Neuron (in vitro differentiated cells): ENCODE measurements around the gene DOCK2.

Experiments used
- H2AFZ ChIP-seq: one replicate; pipeline ENCODE4 v1.6.1; 2013; ENCODE audit warnings: low read depth, mild to moderate bottlenecking, inconsistent platforms, low read length, moderate library complexity
- H3K27me3 ChIP-seq: one replicate; pipeline ENCODE4 v1.6.1; 2013; ENCODE audit warnings: low read length; ENCODE audit not compliant: insufficient read depth
- H3K36me3 ChIP-seq: one replicate; pipeline ENCODE4 v1.6.1; 2013; ENCODE audit warnings: low read length; ENCODE audit not compliant: insufficient read depth
- H3K4me1 ChIP-seq: one replicate; pipeline ENCODE4 v1.6.1; 2013; ENCODE audit warnings: low read length; ENCODE audit not compliant: insufficient read depth
- H3K4me3 ChIP-seq: 2 replicates; pipeline ENCODE4 v1.5.1; 2013; ENCODE audit warnings: mild to moderate bottlenecking, low read length, moderate library complexity
- H3K9me3 ChIP-seq: one replicate; pipeline ENCODE4 v1.6.1; 2013; ENCODE audit warnings: low read length

Gene DOCK2

GRCh38 chr5:169848792-169849191, 211.7 kb downstream of the DOCK2 start:
- H3K4me1 ChIP-seq = no peaks in the 10 kb centered on the region
- no peaks in the 10 kb centered on the region for H3K36me3 ChIP-seq
- H3K4me3 ChIP-seq = no peak overlapping the region
- H3K27me3 ChIP-seq = no peaks in the 10 kb centered on the region
- peaks cover 3% of the 10 kb centered on the region for H3K9me3 ChIP-seq
- no peak overlapping the region for H2AFZ ChIP-seq

- Histone ChIP-seq H3K4me1 (no peaks in the 10 kb centered on the region), H3K9me3 (peaks cover 3% of the 10 kb centered on the region), H3K4me3 (no peak overlapping the region), H3K36me3 (no peaks in the 10 kb centered on the region), H3K27me3 (no peaks in the 10 kb centered on the region), H2AFZ (no peak overlapping the region)
These were observed 213.3 kb downstream of the DOCK2 start for GRCh38 chr5:169850409-169850808.

- peaks cover 3% of the 10 kb centered on the region for H3K9me3 ChIP-seq
- no peaks in the 10 kb centered on the region for H3K36me3 ChIP-seq
- no peak overlapping the region for H3K4me3 ChIP-seq
- H3K27me3 ChIP-seq = no peaks in the 10 kb centered on the region
- no peaks in the 10 kb centered on the region for H3K4me1 ChIP-seq
- H2AFZ ChIP-seq = no peak overlapping the region
These were observed 214.3 kb downstream of the DOCK2 start for GRCh38 chr5:169851321-169851850.

GRCh38 chr5:169856571-169856970, 219.5 kb downstream of the DOCK2 start:
- Histone ChIP-seq H3K36me3 (no peaks in the 10 kb centered on the region), H3K4me1 (no peaks in the 10 kb centered on the region), H3K9me3 (no peaks in the 10 kb centered on the region)

GRCh38 chr5:169860585-169860984, 223.5 kb downstream of the DOCK2 start:
- Histone ChIP-seq H2AFZ (no peak overlapping the region), H3K36me3 (no peaks in the 10 kb centered on the region), H3K27me3 (no peaks in the 10 kb centered on the region), H3K9me3 (no peaks in the 10 kb centered on the region), H3K4me1 (no peaks in the 10 kb centered on the region), H3K4me3 (no peak overlapping the region)

More at GRCh38 chr5:169856571-169856970, 219.5 kb downstream of the DOCK2 start:
- H3K27me3 ChIP-seq = no peaks in the 10 kb centered on the region
- H3K4me3 ChIP-seq = no peak overlapping the region
- H2AFZ ChIP-seq = no peak overlapping the region

- Histone ChIP-seq H2AFZ (no peak overlapping the region), H3K4me3 (no peak overlapping the region), H3K9me3 (no peaks in the 10 kb centered on the region), H3K36me3 (no peaks in the 10 kb centered on the region), H3K4me1 (no peaks in the 10 kb centered on the region), H3K27me3 (no peaks in the 10 kb centered on the region)
These were observed 224.4 kb downstream of the DOCK2 start for GRCh38 chr5:169861433-169861832.

GRCh38 chr5:169861934-169862333, 224.9 kb downstream of the DOCK2 start:
- Histone ChIP-seq H3K9me3 (no peaks in the 10 kb centered on the region), H2AFZ (no peak overlapping the region), H3K4me3 (no peak overlapping the region), H3K36me3 (no peaks in the 10 kb centered on the region), H3K4me1 (no peaks in the 10 kb centered on the region), H3K27me3 (no peaks in the 10 kb centered on the region)

- H2AFZ ChIP-seq = no peak overlapping the region
- no peak overlapping the region for H3K4me3 ChIP-seq
- no peaks in the 10 kb centered on the region for H3K36me3 ChIP-seq
These were observed 225.3 kb downstream of the DOCK2 start for GRCh38 chr5:169862391-169862811.

GRCh38 chr5:169864483-169864882, 227.4 kb downstream of the DOCK2 start:
- Histone ChIP-seq H3K4me1 (peaks cover 8% of the 10 kb centered on the region), H2AFZ (no peak overlapping the region), H3K36me3 (no peaks in the 10 kb centered on the region), H3K27me3 (no peaks in the 10 kb centered on the region), H3K4me3 (no peak overlapping the region), H3K9me3 (no peaks in the 10 kb centered on the region)

More at GRCh38 chr5:169862391-169862811, 225.3 kb downstream of the DOCK2 start:
- no peaks in the 10 kb centered on the region for H3K27me3 ChIP-seq
- no peaks in the 10 kb centered on the region for H3K9me3 ChIP-seq
- H3K4me1 ChIP-seq = no peaks in the 10 kb centered on the region

GRCh38 chr5:169867347-169867746, 230.3 kb downstream of the DOCK2 start:
- H3K27me3 ChIP-seq = no peaks in the 10 kb centered on the region
- H3K4me1 ChIP-seq = peaks cover 9% of the 10 kb centered on the region
- no peak overlapping the region for H2AFZ ChIP-seq
- H3K4me3 ChIP-seq = no peak overlapping the region
- H3K36me3 ChIP-seq = no peaks in the 10 kb centered on the region
- H3K9me3 ChIP-seq = no peaks in the 10 kb centered on the region

- no peaks in the 10 kb centered on the region for H3K9me3 ChIP-seq
- H3K4me3 ChIP-seq = no peak overlapping the region
- H3K36me3 ChIP-seq = no peaks in the 10 kb centered on the region
- H2AFZ ChIP-seq = no peak overlapping the region
- no peaks in the 10 kb centered on the region for H3K27me3 ChIP-seq
- H3K4me1 ChIP-seq = peaks cover 9% of the 10 kb centered on the region
These were observed 232.0 kb downstream of the DOCK2 start for GRCh38 chr5:169869066-169869465.

- Histone ChIP-seq H3K27me3 (no peaks in the 10 kb centered on the region), H2AFZ (no peak overlapping the region), H3K36me3 (no peaks in the 10 kb centered on the region), H3K4me1 (peaks cover 9% of the 10 kb centered on the region), H3K4me3 (no peak overlapping the region), H3K9me3 (no peaks in the 10 kb centered on the region)
These were observed 233.1 kb downstream of the DOCK2 start for GRCh38 chr5:169870211-169870610.

GRCh38 chr5:169871826-169872490, 234.9 kb downstream of the DOCK2 start:
- Histone ChIP-seq H3K4me1 (peaks cover 9% of the 10 kb centered on the region), H3K36me3 (no peaks in the 10 kb centered on the region), H2AFZ (no peak overlapping the region), H3K9me3 (no peaks in the 10 kb centered on the region), H3K4me3 (no peak overlapping the region), H3K27me3 (no peaks in the 10 kb centered on the region)

GRCh38 chr5:169873642-169874041, 236.6 kb downstream of the DOCK2 start:
- no peak overlapping the region for H2AFZ ChIP-seq
- H3K4me3 ChIP-seq = no peak overlapping the region
- H3K9me3 ChIP-seq = no peaks in the 10 kb centered on the region
- peaks cover 3% of the 10 kb centered on the region for H3K27me3 ChIP-seq
- no peaks in the 10 kb centered on the region for H3K36me3 ChIP-seq
- peaks cover 9% of the 10 kb centered on the region for H3K4me1 ChIP-seq
